ENCODE data around the gene DLG2.

DNA sequence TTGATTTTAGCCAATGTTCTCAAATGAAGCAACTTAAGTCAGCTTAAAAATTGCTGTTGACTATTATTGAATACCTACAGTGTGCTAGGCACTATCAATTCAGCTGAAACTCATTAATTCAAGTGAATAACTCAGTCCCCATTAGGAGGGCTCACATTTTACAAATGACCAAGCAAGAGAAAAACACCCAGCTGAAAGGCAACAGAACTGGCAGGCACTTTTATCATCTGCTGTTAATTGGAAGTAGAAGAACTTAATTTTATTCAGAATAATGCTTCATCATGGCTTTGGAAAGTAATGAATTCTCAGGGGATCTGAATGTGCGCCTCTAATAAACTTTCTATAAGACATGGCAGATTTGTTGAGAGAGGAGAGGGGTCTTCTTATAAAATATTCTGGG lies 1066.9 kb downstream of the DLG2 start:
- TF ChIP-seq, protein P1, sequence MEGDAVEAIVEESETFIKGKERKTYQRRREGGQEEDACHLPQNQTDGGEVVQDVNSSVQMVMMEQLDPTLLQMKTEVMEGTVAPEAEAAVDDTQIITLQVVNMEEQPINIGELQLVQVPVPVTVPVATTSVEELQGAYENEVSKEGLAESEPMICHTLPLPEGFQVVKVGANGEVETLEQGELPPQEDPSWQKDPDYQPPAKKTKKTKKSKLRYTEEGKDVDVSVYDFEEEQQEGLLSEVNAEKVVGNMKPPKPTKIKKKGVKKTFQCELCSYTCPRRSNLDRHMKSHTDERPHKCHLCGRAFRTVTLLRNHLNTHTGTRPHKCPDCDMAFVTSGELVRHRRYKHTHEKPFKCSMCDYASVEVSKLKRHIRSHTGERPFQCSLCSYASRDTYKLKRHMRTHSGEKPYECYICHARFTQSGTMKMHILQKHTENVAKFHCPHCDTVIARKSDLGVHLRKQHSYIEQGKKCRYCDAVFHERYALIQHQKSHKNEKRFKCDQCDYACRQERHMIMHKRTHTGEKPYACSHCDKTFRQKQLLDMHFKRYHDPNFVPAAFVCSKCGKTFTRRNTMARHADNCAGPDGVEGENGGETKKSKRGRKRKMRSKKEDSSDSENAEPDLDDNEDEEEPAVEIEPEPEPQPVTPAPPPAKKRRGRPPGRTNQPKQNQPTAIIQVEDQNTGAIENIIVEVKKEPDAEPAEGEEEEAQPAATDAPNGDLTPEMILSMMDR (IDR thresholded peaks at IDR 0.05): no peak
- no peak for TF ChIP-seq POLR2A (IDR thresholded peaks at IDR 0.05)
